Kidney (tissue), 14 donors: ENCODE data around the gene PLEKHG3. TPM values are rescaled to one million over a fixed set of nuclear protein-coding genes. Genes with fewer than 3 reads are reported as not detected.

Source experiments
- DNase-seq, 5 donors: peaks; one replicate each; pipeline ENCODE4 v3.0.0-alpha.2; 2013 to 2020
- FAIRE-seq: peaks from 2 replicates; lab custom pipeline; 2012; peaks lifted over from hg19 to GRCh38; lab: Jason Lieb, UNC
- H3K27ac ChIP-seq, 2 donors: one replicate each; pipeline ENCODE4 v1.7.0; 2013; ENCODE audit warnings: low read depth in 2 of 2, low read length in 2 of 2, inconsistent platforms in 1 of 2
- H3K27me3 ChIP-seq: one replicate; pipeline ENCODE4 v1.7.1; 2013; ENCODE audit warnings: low read length, inconsistent platforms; ENCODE audit not compliant: control insufficient read depth, insufficient read depth
- H3K36me3 ChIP-seq, 3 donors: one replicate each; pipeline versions ENCODE4 v1.7.0 to v1.7.1; 2013; ENCODE audit warnings: low read length in 3 of 3, control low read depth in 1 of 3, inconsistent platforms in 1 of 3; ENCODE audit not compliant: insufficient read depth in 3 of 3, control insufficient read depth in 2 of 3
- H3K4me1 ChIP-seq, 3 donors: one replicate each; pipeline versions ENCODE4 v1.7.0 to v1.7.1; 2013; ENCODE audit warnings: low read length in 3 of 3, inconsistent platforms in 1 of 3, low read depth in 1 of 3; ENCODE audit not compliant: control insufficient read depth in 2 of 3, insufficient read depth in 2 of 3
- H3K4me3 ChIP-seq, 3 donors: one replicate each; pipeline versions ENCODE4 v1.7.0 to v1.8.1; 2013; ENCODE audit warnings: low read length in 3 of 3, control low read depth in 1 of 3, inconsistent platforms in 1 of 3
- H3K9ac ChIP-seq, 3 donors: one replicate each; pipeline versions ENCODE4 v1.7.0 to v1.7.1; 2013; ENCODE audit warnings: low read length in 3 of 3, control low read depth in 1 of 3, inconsistent platforms in 1 of 3
- H3K9me3 ChIP-seq, 3 donors: one replicate each; pipeline versions ENCODE4 v1.7.0 to v1.7.1; 2013; ENCODE audit warnings: low read length in 3 of 3, control low read depth in 1 of 3, inconsistent platforms in 1 of 3; ENCODE audit not compliant: control insufficient read depth in 2 of 3, insufficient read depth in 1 of 3
- CTCF ChIP-seq: IDR thresholded peaks from 3 replicates; pipeline ENCODE4 v1.5.1; 2012; ENCODE audit warnings: mild to moderate bottlenecking, moderate library complexity, borderline replicate concordance; ENCODE audit not compliant: insufficient read depth; ENCODE audit errors: extremely low read depth
- intact Hi-C: fragments of 100-400 bp; cut with DNase I; formaldehyde crosslinking; loops from one replicate; pipeline ENCODE4 v1.11.1; 2022
- polyA plus RNA-seq: library from polyadenylated mRNA; stranded (reverse); fragments of 350-450 nt; fragmentation: Illumina TruSeq; extraction: RNeasy Lipid Tissue Mini Kit (QIAGEN cat#74804); gene quantifications from one replicate; pipeline ENCODE4 v1.2.3, GENCODE V29; 2014; ENCODE audit warnings: low read depth, low replicate concordance; ENCODE audit not compliant: insufficient read depth
- total RNA-seq: library from RNA; stranded (reverse); fragmentation: NEBNext Ultra II Directional; extraction: Animal tissue kit (Norgen Biotek cat#: 25700); gene quantifications from one replicate; pipeline ENCODE4 v1.2.1, GENCODE V29; 2021
- donor health status: control.
- donor health status: control.
- donor health status: control.
- donor health status: control.
- donor health status: control.
- donor health status: DM: yes; HTN: yes; CAD: no.
- donor health status: Normal renal cell carcinoma (clear cell type).

The PLEKHG3 gene
- total and polyA plus RNA-seq, 2 donors from 2014 or later, result 51.9 to 127 TPM

GRCh38 chr14:64789696-64790095, 85.5 kb downstream of the PLEKHG3 start:
- Histone ChIP-seq H3K36me3 (no peaks in the 10 kb centered on the region), H3K9ac (no peak overlapping the region), H3K4me3 (no peak overlapping the region), H3K4me1 (no peaks in the 10 kb centered on the region), H3K27me3 (no peaks in the 10 kb centered on the region), H3K9me3 (no peaks in the 10 kb centered on the region), H3K27ac (no peak overlapping the region)
- FAIRE-seq (no peak), DNase-seq (no peak)
- intact Hi-C loops, result no loop called here
- no peak for TF ChIP-seq CTCF

- no peak for TF ChIP-seq CTCF
- FAIRE-seq (no peak), DNase-seq (no peak)
- intact Hi-C loops, result no loop called here
- Histone ChIP-seq H3K36me3 (no peaks in the 10 kb centered on the region), H3K27me3 (no peaks in the 10 kb centered on the region), H3K9me3 (no peaks in the 10 kb centered on the region), H3K4me1 (no peaks in the 10 kb centered on the region), H3K4me3 (no peak overlapping the region), H3K27ac (no peak overlapping the region), H3K9ac (no peak overlapping the region)
Observed at GRCh38 chr14:64790478-64790877, 86.3 kb downstream of the PLEKHG3 start.

- Histone ChIP-seq H3K4me3 (no peak overlapping the region), H3K4me1 (no peaks in the 10 kb centered on the region), H3K9me3 (no peaks in the 10 kb centered on the region), H3K27me3 (no peaks in the 10 kb centered on the region), H3K9ac (no peak overlapping the region), H3K36me3 (no peaks in the 10 kb centered on the region), H3K27ac (no peak overlapping the region)
- DNase-seq (no peak), FAIRE-seq (no peak)
- intact Hi-C loops, result no loop called here
- no peak for TF ChIP-seq CTCF
Observed at GRCh38 chr14:64792231-64792630, 88.0 kb downstream of the PLEKHG3 start.
